Limb (tissue), 2 donors: ENCODE results near the gene FGF3.

Experiments
- DNase-seq, 2 donors: peaks; one replicate each; pipeline ENCODE4 v3.0.0-alpha.2; 2016; ENCODE audit errors: extremely low spot score in 2 of 2

Gene FGF3

GRCh38 chr11:69844396-69844795, 25.2 kb upstream of the FGF3 start:
- DNase-seq: no peak

- DNase-seq: no peak
Observed at GRCh38 chr11:69843529-69843921, 24.3 kb upstream of the FGF3 start.

- DNase-seq: no peak
Observed at GRCh38 chr11:69842746-69843528, 23.7 kb upstream of the FGF3 start.

- DNase-seq: no peak
Observed at GRCh38 chr11:69841859-69842698, 22.9 kb upstream of the FGF3 start.

- DNase-seq: no peak
Observed at GRCh38 chr11:69841170-69841858, 22.1 kb upstream of the FGF3 start.

- DNase-seq: no peak
Observed at GRCh38 chr11:69840371-69841169, 21.4 kb upstream of the FGF3 start.

GRCh38 chr11:69839516-69839915, 20.3 kb upstream of the FGF3 start:
- no peak for DNase-seq

GRCh38 chr11:69837791-69838190, 18.6 kb upstream of the FGF3 start:
- DNase-seq: no peak

- DNase-seq: no peak
Observed at GRCh38 chr11:69836401-69836800, 17.2 kb upstream of the FGF3 start.

- DNase-seq: no peak
Observed at GRCh38 chr11:69834811-69835800, 15.9 kb upstream of the FGF3 start.

GRCh38 chr11:69834251-69834650, 15.0 kb upstream of the FGF3 start:
- no peak for DNase-seq

- no peak for DNase-seq
Observed at GRCh38 chr11:69832561-69833413, 13.6 kb upstream of the FGF3 start.

- no peak for DNase-seq
Observed at GRCh38 chr11:69831985-69832384, 12.8 kb upstream of the FGF3 start.

GRCh38 chr11:69830086-69830485, 10.9 kb upstream of the FGF3 start:
- no peak for DNase-seq

- no peak for DNase-seq
Observed at GRCh38 chr11:69828971-69829344, 9.7 kb upstream of the FGF3 start.

GRCh38 chr11:69828276-69828970, 9.2 kb upstream of the FGF3 start:
- no peak for DNase-seq

- DNase-seq: no peak
Observed at GRCh38 chr11:69826773-69827172, 7.6 kb upstream of the FGF3 start.

- no peak for DNase-seq
Observed at GRCh38 chr11:69825941-69826340, 6.7 kb upstream of the FGF3 start.
